Esophagus muscularis mucosa (tissue), 4 donors: Measurements from ENCODE around the gene CHAC1. TPM values are rescaled to one million over a fixed set of nuclear protein-coding genes. Genes with fewer than 3 reads are reported as not detected.

ENCODE experiments used
- DNase-seq: peaks from one replicate; pipeline ENCODE4 v3.0.0-alpha.2; 2017; ENCODE audit errors: extremely low spot score
- H3K27ac ChIP-seq, 4 donors: fragments of 200-600 bp; sonication (generic); replicated peaks in 1 of 4; 1 replicate in 3 of 4; 2 replicates in 1 of 4; pipeline ENCODE4 v1.5.1; 2016 to 2019; ENCODE audit warnings: mild to moderate bottlenecking in 1 of 4
- H3K27me3 ChIP-seq, 4 donors: fragments of 200-600 bp; sonication (generic); one replicate each; pipeline versions ENCODE4 v1.5.1 to v1.6.0; 2016 to 2019
- H3K36me3 ChIP-seq, 4 donors: fragments of 200-600 bp; sonication (generic); one replicate each; pipeline ENCODE4 v1.5.1; 2016 to 2019
- H3K4me1 ChIP-seq, 4 donors: fragments of 200-600 bp; sonication (generic); one replicate each; pipeline ENCODE4 v1.5.1; 2016 to 2019
- H3K4me3 ChIP-seq, 4 donors: fragments of 200-600 bp; sonication (generic); 1 replicate in 2 of 4; 2 replicates in 2 of 4; pipeline ENCODE4 v1.5.1; 2016 to 2019; ENCODE audit warnings: mild to moderate bottlenecking in 4 of 4, moderate library complexity in 1 of 4
- H3K9me3 ChIP-seq, 4 donors: fragments of 200-600 bp; sonication (generic); 1 replicate in 3 of 4; 2 replicates in 1 of 4; pipeline ENCODE4 v1.5.1; 2016 to 2019
- EP300 ChIP-seq: sonication (generic); formaldehyde crosslinking; IDR thresholded peaks from one replicate; pipeline ENCODE4 v1.6.1; 2017; ENCODE audit warnings: antibody characterized with exemption
- POLR2A ChIP-seq: fragments of 450-650 bp; IDR thresholded peaks from one replicate; pipeline ENCODE4 v1.6.1; 2017; ENCODE audit warnings: antibody characterized with exemption, moderate library complexity, mild to moderate bottlenecking, low read depth
- POLR2AphosphoS5 ChIP-seq, 2 donors: sonication (generic); formaldehyde crosslinking; IDR thresholded peaks; one replicate each; pipeline ENCODE4 v1.6.1; 2017; ENCODE audit warnings: antibody characterized with exemption in 2 of 2
- WGBS: methylation state at CpG from one replicate; pipeline ENCODE4 v1.1.5; 2018; 5-methylcytosine and 5-hydroxymethylcytosine counted together
- intact Hi-C: fragments of 100-400 bp; cut with DNase I; formaldehyde crosslinking; loops from one replicate; pipeline ENCODE4 v1.15.1; 2023
- total RNA-seq, 4 donors: library from RNA; depleted of rRNA; stranded (reverse); fragments of >200 nt; gene quantifications; one replicate each; pipeline versions ENCODE4 v1.1.0 to v1.2.1, GENCODE V29; 2016
- TF ChIP-seq, protein P1 (sequence below), 3 experiments: fragments of 200-600 bp in 2 of 3; fragments of 450-650 bp in 1 of 3; sonication (generic) in 2 of 3; IDR thresholded peaks; one replicate each; pipeline ENCODE4 v1.5.1; 2017 to 2019; ENCODE audit warnings: antibody characterized with exemption in 3 of 3, mild to moderate bottlenecking in 2 of 3, moderate library complexity in 1 of 3

The CHAC1 gene
- total RNA-seq, 4 donors from 2014 or later: 0.66 to 3.6 (median 1.3) TPM

DNA sequence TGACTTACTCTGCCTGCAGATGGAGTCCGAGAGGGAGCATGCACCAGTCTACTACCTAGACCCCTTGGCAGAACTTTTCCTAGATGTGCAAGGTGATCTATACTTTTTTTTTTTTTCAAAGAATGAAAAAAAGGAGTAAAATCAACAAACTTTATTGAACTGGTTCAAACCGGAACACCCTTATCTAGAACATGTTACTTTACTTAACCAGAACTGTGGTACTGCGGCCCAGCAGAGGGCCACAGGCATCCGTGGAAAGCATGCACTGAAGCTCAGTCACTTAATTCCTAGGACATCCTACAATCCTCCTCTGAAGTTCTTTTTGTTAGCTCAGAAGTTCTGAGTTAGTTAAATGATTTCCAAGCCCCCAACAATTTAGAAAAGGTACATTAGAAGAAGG, 21.6 kb downstream of the CHAC1 start:
- Histone ChIP-seq H3K27me3 (no peaks in the 10 kb centered on the region), H3K9me3 (no peaks in the 10 kb centered on the region), H3K4me3 (no peak overlapping the region), H3K27ac (no peak overlapping the region), H3K36me3 (peaks cover 34 to 45% (median 41%) of the 10 kb centered on the region in 4 donors), H3K4me1 (peaks cover 0 to 4% (median 0%) of the 10 kb centered on the region in 4 donors)
- 82% methylated on average over 4 of the region's 4 CpGs for WGBS
- DNase-seq: no peak
- intact Hi-C loops: no loop called here
- TF ChIP-seq POLR2A: no peak
- TF ChIP-seq EP300: no peak
- TF ChIP-seq POLR2AphosphoS5 (IDR thresholded peaks at IDR 0.05): no peak
- TF ChIP-seq, protein P1, sequence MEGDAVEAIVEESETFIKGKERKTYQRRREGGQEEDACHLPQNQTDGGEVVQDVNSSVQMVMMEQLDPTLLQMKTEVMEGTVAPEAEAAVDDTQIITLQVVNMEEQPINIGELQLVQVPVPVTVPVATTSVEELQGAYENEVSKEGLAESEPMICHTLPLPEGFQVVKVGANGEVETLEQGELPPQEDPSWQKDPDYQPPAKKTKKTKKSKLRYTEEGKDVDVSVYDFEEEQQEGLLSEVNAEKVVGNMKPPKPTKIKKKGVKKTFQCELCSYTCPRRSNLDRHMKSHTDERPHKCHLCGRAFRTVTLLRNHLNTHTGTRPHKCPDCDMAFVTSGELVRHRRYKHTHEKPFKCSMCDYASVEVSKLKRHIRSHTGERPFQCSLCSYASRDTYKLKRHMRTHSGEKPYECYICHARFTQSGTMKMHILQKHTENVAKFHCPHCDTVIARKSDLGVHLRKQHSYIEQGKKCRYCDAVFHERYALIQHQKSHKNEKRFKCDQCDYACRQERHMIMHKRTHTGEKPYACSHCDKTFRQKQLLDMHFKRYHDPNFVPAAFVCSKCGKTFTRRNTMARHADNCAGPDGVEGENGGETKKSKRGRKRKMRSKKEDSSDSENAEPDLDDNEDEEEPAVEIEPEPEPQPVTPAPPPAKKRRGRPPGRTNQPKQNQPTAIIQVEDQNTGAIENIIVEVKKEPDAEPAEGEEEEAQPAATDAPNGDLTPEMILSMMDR (IDR thresholded peaks at IDR 0.05): no peak

DNA sequence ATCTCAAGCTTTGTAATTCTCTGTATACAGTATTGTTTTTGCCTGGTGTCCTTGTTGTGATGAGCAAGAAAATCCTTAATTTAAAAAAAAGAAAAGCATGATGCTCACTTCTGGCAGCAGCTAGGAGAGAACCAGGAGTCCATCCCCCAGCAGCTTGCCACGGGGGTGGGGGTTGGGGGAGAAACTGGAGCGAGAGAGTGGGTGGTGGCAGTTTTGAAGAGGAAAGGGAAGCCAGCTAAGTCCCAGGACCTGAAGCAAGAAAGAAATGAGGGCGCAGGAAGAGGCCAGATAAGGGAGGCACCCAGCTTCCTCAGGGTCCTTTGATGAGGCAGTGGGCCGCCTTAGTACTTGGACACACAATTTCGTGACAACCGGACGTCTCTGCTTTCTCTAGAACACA, 23.5 kb downstream of the CHAC1 start:
- Histone ChIP-seq H3K9me3 (no peaks in the 10 kb centered on the region), H3K36me3 (peaks cover 50 to 64% (median 61%) of the 10 kb centered on the region in 4 donors), H3K27me3 (no peaks in the 10 kb centered on the region), H3K4me3 (no peak overlapping the region), H3K4me1 (peaks cover 0 to 4% (median 0%) of the 10 kb centered on the region in 4 donors), H3K27ac (no peak overlapping the region)
- DNase-seq: no peak
- TF ChIP-seq POLR2A: no peak
- TF ChIP-seq POLR2AphosphoS5 (IDR thresholded peaks at IDR 0.05): no peak
- TF ChIP-seq EP300: no peak
- TF ChIP-seq, protein P1 (IDR thresholded peaks at IDR 0.05): no peak
- WGBS: 73% methylated on average over 7 of the region's 7 CpGs
- intact Hi-C loops: no loop called here

DNA sequence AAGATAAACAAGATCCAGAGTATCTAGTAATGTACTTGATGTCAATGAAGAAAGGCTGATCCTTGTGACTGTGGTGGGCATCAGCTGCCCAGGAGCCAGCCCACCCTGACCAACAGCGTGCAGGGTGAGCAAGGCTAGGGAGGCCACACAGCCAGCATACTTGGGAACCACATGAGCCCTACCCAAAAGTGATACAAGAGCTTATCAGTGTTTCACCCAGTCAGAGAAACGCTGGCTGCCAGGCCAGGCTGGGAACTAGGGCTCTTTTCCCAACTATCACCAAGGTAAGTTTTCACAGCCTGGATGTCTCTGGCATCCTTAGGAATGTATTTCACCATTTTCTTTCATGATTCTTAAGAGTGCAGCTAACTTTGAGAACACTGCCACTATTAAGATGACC, 24.9 kb downstream of the CHAC1 start:
- no peak for DNase-seq
- WGBS: 94% methylated on average over 2 of the region's 2 CpGs
- no peaks in the 10 kb centered on the region for H3K9me3 ChIP-seq
- intact Hi-C loops: no loop called here
- H3K27me3 ChIP-seq: no peaks in the 10 kb centered on the region
- H3K4me3 ChIP-seq: no peak overlapping the region
- peaks cover 61 to 77% (median 74%) of the 10 kb centered on the region in 4 donors for H3K36me3 ChIP-seq
- H3K4me1 ChIP-seq: peaks cover 0 to 4% (median 0%) of the 10 kb centered on the region in 4 donors
- no peak overlapping the region for H3K27ac ChIP-seq
- TF ChIP-seq EP300 (no peak), POLR2A (no peak), POLR2AphosphoS5 (IDR thresholded peaks at IDR 0.05) (no peak)
- TF ChIP-seq, protein P1 (IDR thresholded peaks at IDR 0.05): no peak

DNA sequence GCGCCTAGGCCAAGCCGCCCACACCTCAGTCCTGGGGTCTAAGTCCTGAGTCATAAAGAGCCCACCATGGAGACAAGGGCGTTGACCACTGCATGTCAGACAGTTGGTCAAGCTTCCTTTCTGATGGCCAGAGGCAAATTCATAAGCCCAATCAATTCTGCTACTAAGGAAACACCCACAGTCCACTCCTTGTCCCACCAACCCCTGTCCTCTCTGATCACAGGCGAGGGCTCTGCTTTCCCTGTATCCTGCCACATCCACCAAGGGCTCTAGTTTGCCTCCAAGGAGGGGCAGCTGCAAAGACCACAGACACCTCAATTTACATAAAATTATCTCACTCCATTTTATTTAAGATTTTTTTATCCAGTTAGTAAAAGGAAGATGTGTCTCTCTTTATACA, 25.3 kb downstream of the CHAC1 start:
- no peak for TF ChIP-seq POLR2AphosphoS5 (IDR thresholded peaks at IDR 0.05)
- TF ChIP-seq, protein P1 (IDR thresholded peaks at IDR 0.05): no peak
- Histone ChIP-seq H3K4me1 (peaks cover 0 to 4% (median 0%) of the 10 kb centered on the region in 4 donors), H3K27ac (no peak overlapping the region), H3K27me3 (no peaks in the 10 kb centered on the region), H3K9me3 (no peaks in the 10 kb centered on the region), H3K4me3 (no peak overlapping the region), H3K36me3 (peaks cover 65 to 82% (median 78%) of the 10 kb centered on the region in 4 donors)
- intact Hi-C loops: no loop called here
- 96% methylated on average over 4 of the region's 4 CpGs for WGBS
- DNase-seq: no peak

DNA sequence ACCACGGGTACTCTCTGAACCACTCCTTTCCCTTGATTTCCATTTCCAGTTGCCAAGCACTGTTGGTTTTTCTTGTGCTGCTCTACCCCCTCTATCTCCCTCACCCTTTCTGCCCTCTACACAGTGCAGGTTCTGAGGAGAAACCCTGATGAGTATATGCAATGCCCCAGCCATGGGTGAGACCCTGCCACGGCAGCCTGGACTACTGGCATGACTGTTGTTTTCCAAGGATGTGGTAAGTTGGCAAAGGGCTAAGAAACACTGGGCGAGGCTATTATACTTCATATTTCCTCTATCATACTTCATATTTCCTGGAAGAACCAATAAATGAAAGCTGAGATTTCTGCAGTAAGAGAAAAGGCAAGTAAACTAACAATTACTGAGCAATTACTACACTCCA, 27.9 kb downstream of the CHAC1 start:
- 73% methylated on average over 3 of the region's 3 CpGs for WGBS
- peaks cover 89 to 100% (median 97%) of the 10 kb centered on the region in 4 donors for H3K36me3 ChIP-seq

More for the DNA sequence above, 27.9 kb downstream of the CHAC1 start:
- TF ChIP-seq, protein P1 (IDR thresholded peaks at IDR 0.05): no peak
- TF ChIP-seq POLR2AphosphoS5 (IDR thresholded peaks at IDR 0.05): no peak
- no peak for TF ChIP-seq POLR2A
- TF ChIP-seq EP300: no peak
- H3K4me1 ChIP-seq: peaks cover 0 to under 1% (median 0%) of the 10 kb centered on the region in 4 donors
- no peaks in the 10 kb centered on the region for H3K27me3 ChIP-seq
- no peaks in the 10 kb centered on the region for H3K9me3 ChIP-seq
- H3K27ac ChIP-seq: no peak overlapping the region
- DNase-seq: no peak
- no peak overlapping the region for H3K4me3 ChIP-seq
- intact Hi-C loops: no loop called here
